GM19043 (cell line): ENCODE data around the gene ELMO1.

Experiments
- ATAC-seq: cut with Tn5 transposase; IDR thresholded peaks from one replicate; pipeline ENCODE4 v1.9.1; 2021; ENCODE audit warnings: low read depth; ENCODE audit not compliant: unreplicated experiment

ELMO1 gene

GRCh38 chr7:37433166-37433565, 15.5 kb downstream of the ELMO1 start:
- no peak for ATAC-seq

- no peak for ATAC-seq
Observed at GRCh38 chr7:37432281-37432920, 16.3 kb downstream of the ELMO1 start.

DNA sequence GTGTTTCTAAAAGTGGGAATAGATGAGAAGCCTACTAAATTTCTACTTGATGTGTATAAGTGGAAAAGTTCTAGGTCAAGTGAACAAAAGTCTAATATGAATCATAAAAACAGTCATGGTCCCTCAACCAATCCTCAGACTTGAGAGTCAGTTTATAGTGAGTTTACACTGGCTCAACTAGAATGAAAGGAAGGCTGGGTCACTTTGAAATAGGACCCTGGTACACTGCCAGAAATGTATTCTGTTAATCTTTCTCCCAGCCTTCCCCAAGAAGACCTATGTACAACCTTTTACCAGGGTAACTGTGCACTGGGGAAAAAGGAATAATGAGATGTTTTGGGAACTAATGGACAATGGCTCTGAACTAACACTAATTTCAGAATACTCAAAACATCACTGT, 17.3 kb downstream of the ELMO1 start:
- ATAC-seq = no peak

GRCh38 chr7:37430640-37431039, 18.0 kb downstream of the ELMO1 start:
- ATAC-seq = no peak

- no peak for ATAC-seq
Observed at GRCh38 chr7:37430171-37430570, 18.5 kb downstream of the ELMO1 start.

GRCh38 chr7:37429435-37429791, 19.3 kb downstream of the ELMO1 start:
- ATAC-seq = no peak

DNA sequence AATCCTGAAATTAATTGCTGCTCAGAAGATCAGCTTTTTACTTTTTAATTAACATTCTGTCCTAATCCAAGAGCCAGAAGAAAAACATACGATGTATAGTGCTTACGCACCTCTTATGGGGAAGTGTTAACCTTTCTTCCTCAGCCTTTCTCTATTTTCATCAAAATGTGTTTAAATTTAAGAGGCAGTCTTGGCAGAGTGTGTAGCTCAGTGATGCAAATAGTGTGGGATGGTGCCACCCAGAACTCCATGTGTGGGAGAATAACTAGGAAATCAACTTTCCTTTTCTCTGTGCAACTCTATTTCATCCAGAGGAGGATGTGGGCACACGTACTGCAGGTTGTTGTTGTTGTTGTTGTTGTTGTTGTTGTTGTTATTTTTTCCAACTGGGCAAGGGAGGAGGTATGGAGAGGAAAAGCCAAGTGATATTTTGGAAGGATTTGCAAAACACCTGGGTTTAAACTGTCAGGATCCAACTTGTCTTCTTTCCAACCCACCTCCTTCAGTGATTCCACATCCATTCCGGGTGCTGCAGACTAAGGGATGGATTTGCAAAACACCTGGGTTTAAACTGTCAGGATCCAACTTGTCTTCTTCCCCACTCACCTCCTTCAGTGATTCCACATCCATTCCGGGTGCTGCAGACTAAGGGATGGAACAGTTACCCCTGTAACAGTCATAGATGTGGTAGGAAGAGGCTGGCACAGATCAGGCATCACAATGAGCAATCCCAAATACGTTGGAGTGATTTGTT, 19.8 kb downstream of the ELMO1 start:
- ATAC-seq = no peak

DNA sequence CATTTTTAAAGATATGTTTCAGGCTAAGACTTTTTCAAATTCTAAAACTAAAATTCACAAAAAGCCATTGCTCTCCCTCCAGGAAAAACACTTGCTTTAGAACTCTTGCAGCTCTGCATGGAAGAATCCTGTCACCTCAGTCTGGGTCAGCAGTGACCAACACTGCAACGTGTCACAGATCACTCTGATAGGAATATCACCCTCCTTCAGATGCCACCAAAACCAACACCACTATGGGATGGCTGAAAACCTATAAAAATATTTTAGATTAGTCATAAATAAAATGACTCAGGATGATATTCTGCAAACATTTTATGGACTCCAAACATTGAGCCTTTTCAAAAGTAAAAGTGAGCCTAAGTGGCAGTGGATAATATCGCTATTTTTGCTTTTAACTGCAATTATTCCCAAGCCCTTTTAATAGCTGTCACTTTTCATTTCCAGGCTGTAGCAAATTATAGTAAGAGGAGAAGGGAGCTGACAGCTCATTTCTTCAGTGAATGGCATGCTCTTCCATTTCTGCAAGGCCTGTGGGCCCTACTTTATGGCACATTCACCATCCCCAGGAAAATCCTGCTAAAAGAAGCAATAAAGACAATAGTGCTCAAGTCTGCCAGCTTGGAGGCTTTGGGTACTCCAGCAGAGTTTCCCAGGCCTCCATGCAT, 21.3 kb downstream of the ELMO1 start:
- no peak for ATAC-seq

DNA sequence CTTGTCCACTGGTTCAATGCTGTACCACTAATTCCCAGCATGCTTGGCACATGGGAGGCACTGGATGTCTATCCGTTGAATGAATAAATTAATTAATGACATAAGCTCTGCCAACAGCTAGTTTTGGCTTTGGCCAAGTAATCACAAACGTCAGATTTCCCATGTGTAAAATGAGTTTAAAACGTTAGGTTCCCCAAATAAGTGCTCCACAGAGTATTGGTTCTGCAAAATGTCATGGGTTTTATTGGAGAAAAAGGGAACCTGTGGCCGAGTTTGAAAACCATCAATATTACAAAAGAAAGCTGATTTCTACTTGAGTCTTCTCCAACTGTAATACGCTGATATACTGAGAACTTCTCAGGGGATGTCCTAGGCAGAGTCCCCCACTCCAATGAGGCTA, 23.2 kb downstream of the ELMO1 start:
- no peak for ATAC-seq

GRCh38 chr7:37424995-37425394, 23.7 kb downstream of the ELMO1 start:
- ATAC-seq = no peak

GRCh38 chr7:37424521-37424920, 24.1 kb downstream of the ELMO1 start:
- no peak for ATAC-seq

- ATAC-seq = no peak
Observed at GRCh38 chr7:37421861-37422500, 26.7 kb downstream of the ELMO1 start.

GRCh38 chr7:37420946-37421695, 27.5 kb downstream of the ELMO1 start:
- no peak for ATAC-seq

DNA sequence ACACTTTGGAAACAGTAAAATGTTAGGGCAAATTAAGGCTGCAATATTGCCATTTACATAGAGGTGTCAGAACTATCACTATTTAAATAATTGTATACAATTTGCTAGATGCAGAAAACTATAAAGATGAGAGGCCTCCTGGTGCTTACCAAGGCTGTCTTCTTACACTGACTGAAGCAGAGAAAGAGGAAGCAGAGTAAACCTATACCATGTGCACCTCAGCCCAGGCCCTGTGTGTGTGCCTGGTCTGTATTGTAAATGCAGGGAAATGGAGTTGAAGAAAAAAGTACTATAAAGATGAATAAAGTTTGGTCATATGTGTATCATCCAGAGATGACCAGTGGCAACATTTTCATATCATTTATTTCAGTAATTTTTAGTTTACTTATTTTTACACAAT, 29.2 kb downstream of the ELMO1 start:
- ATAC-seq = no peak

DNA sequence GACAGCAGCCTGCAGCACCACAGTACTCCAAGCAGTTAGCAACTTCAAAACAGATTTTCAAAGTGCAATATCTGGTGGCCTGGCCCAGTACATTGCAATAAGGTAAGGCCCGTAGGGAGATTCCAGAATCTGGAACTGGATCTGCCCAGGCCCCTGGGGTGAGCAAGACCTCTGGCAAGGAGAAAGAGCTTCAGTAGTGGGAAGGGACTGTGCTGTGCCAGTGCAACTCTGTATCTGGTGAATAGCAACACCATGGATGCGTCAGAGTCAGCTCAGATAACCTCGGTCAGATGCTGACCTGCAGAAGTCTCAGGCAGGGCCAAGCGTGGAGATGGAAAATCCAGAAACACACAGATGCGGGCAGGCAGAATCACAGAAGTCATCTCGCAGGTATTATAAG, 30.3 kb downstream of the ELMO1 start:
- no peak for ATAC-seq

- ATAC-seq = no peak
Observed at GRCh38 chr7:37417107-37417474, 31.6 kb downstream of the ELMO1 start.

DNA sequence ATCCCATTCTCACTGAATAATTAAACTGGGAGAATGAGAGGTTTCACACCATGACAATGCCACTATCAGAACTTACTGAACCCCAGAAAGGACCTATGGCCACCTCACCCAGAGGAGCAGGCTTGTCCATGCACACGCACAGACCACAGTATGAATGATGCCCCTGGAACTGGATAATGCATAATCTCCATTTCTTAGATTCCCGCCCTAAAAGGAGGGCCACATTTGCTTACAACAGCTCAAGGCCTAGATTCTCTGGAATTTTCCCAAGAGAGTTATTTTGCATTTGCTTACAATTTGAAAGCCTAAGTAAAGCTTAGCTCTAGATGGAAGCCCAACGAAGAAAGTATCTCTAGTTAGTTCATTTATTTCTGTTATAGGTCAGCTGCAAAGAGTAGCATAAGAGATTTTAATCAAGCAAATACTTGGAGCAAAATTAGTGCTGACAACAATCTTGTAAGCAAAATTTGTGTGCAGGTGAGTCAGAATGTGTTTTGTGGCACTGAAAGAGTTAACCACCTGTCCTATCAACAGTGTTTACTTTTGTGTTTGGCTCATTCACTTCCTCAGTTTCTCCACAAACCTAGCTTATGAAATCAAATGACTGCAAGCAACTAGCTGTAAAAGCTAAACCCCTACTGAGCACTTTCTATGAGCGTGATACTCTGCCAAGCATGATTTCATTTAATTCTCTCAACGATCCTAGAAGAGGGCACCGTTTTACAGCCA, 32.1 kb downstream of the ELMO1 start:
- no peak for ATAC-seq

DNA sequence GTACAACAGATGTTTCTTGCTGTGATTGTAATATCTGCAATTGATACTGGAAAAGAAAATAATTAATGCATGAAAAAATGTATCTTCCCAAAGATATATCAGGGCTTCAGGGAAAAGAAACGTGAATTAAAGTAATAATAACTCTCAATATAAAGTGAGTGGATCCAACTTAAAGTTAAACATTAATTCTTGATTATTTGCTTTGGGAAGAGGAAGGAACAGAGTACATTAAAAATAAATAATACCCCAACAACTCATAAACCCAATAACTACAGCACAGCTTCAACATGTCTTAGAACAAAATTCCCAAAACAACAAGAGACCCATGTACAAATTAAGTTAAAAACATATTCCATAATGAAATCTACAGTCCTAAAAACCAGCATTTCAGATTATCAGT, 33.0 kb downstream of the ELMO1 start:
- ATAC-seq = no peak

DNA sequence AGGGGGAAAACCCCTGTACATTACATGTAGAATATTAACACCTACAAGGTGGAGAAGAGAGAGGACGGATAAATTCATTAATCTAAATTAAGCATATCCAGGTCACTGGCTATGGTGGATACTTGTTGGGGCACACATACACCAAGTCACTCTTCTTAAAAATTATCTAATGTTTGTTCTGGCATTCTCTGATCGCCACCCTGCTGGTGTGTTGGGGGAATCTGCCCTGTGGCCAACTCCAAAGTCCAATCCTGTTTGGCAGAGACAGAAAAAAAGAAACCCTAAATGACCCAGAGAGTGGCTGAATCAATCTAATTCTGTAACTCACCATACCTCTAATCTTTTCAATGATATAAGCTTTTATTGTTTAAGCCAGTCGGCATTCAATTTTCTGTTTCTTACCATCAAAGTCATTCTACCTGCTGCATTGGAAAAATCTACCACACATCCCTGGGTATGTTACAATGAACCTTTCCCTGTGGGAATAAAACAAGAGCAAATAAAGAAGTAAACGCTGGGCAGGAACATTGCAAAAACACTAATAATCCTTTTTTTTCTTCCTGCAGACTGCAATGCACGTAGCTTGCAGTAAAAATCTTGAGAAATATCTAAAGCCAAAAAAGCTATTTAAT, 34.2 kb downstream of the ELMO1 start:
- no peak for ATAC-seq
